GM21367 (cell line): Measurements from ENCODE around the gene FUT6.

Experiments
- ATAC-seq: cut with Tn5 transposase; IDR thresholded peaks from one replicate; pipeline ENCODE4 v1.9.1; 2021; ENCODE audit not compliant: unreplicated experiment

Gene FUT6

DNA sequence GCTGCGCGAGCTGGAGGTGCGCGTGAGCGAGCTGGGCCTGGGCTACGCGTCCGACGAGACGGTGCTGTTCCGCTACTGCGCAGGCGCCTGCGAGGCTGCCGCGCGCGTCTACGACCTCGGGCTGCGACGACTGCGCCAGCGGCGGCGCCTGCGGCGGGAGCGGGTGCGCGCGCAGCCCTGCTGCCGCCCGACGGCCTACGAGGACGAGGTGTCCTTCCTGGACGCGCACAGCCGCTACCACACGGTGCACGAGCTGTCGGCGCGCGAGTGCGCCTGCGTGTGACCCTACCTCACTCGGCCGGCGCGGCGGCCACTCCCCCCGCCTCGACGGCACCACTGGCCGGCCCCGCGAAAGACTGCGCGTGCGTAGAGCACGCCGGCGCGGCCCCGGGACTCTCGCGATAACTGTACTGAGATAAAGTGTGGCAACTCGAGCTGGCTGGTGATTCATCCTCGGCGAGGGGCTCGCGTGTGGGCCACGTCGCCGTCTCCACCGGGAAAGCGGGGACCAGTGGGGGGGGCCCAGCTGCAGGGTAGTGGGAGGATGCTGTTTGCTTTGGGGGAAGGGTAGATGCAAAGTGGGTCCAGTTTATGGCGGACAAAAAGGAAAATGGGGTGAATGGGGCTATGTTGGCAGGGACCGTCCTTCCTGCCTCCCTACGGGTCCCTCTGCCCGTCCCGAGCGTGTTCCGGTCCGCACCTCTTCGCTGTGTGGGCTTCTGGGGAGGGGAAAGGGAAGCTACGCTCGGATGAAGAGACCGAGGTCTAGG lies 11.4 kb downstream of the FUT6 start:
- ATAC-seq, result peak; percentile 60

GRCh38 chr19:5827342-5827890 lies 12.1 kb downstream of the FUT6 start:
- ATAC-seq, result no peak

- no peak for ATAC-seq
Measured at GRCh38 chr19:5826531-5827341, 12.8 kb downstream of the FUT6 start.

DNA sequence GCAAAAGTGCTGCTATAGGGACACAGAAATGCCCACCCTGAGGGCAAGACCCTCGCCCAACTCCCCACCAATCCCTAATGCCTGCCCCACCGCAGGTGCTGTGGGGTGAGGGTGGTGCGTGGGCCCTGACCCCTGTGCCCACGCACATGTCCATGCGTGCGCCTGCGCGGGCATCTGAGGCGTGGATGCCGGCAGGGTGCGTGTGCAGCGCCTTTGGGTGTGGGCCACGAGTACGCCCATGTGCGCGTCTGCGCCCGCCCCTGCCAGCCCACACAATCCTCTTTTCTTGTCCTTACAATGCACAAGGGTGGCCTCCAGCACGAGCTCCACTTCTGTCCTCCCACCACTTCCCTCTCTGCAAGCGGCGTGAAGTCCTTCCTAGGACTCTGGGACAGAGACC lies 14.3 kb downstream of the FUT6 start:
- no peak for ATAC-seq

DNA sequence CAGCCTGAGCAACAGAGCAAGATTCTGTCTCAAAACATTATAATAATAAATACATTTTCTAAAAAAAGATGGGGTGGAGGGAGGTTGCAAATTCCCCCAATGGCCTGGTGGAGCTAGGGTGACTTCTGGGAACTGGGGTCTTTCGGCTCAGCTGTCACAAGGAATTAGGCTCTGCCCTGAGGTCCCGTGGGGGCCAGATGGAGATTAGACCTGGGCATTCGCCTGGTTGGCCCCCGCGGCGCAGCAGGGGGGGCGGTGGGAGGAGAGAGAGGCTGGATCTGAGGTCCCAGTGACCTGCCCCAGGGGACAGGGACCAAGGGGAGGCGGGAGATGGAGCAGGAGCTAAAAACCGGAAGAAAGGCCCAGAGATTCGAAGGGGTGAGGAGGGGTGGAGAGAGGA lies 14.8 kb downstream of the FUT6 start:
- no peak for ATAC-seq

- no peak for ATAC-seq
Measured at GRCh38 chr19:5823579-5824281, 15.8 kb downstream of the FUT6 start.

DNA sequence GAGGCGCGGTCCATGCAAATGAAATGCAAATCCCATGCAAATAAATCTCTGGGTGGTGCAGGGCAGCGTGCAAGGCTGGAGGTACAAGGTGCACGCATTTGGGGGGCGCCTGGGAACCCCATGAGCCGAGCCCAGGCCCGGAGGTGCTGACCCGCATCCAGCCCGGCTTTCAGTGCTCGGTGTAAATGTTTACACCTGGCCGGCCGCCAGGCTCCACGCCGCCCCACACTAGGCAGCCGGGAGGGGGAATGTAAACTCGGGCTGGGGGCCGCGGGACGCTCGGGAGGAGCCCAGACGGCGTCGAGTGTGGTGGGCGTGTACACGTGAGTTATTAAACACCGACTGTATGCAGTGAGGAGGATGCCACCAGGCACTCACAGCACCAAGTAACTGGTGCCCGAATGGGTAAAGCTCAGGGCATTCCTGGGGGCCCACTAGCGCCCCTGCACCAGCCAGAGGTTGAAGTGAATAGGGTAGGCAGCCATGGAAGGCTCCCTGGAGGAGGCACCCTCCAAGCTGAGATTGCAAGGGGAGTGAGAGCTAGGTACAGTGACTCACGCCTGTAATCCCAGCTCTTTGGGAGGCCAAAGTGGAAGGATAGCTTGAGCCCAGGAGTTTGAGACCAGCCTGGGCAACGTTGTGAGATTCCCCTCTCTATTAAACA lies 17.2 kb downstream of the FUT6 start:
- no peak for ATAC-seq

GRCh38 chr19:5821521-5822180 lies 17.9 kb downstream of the FUT6 start:
- no peak for ATAC-seq

DNA sequence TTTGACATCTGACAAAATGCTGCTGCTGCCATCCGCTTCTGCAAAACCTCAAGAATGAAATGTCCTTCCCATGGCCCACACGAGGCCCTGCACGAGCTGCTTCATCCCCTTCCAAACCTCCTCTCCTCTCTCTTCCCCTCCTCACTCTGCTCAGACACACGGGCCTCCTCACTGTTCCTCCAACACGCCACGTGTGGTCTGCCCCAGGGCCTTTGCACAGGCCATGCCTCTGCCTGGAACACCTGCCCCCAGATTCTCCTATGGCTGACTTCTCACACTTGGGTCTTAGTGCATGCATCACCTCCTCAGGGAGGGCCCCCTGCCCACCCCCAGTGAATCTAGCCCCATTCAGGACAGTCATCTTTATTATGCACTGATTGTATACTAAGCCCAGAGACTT lies 18.7 kb downstream of the FUT6 start:
- no peak for ATAC-seq

GRCh38 chr19:5818594-5818993 lies 20.9 kb downstream of the FUT6 start:
- no peak for ATAC-seq

DNA sequence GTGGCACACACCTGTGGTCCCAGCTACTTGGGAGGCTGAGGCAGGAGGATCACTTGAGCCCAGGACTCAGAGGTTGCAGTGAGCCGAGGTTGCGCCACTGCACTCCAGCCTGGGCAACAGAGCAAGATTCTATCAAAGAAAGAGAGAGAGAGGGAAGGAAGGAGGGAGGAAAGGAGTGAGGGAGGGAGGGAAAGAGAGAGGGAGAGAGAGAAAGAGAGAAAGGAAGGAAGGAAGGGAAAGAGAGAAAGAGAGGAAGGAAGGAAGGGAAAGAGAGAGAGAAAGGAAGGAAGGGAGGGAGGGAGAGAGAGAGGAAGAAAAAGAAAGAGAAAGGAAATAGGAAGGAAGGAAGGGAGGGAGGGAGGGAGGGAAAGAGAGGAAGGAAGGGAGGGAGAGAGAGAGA lies 22.3 kb downstream of the FUT6 start:
- no peak for ATAC-seq

DNA sequence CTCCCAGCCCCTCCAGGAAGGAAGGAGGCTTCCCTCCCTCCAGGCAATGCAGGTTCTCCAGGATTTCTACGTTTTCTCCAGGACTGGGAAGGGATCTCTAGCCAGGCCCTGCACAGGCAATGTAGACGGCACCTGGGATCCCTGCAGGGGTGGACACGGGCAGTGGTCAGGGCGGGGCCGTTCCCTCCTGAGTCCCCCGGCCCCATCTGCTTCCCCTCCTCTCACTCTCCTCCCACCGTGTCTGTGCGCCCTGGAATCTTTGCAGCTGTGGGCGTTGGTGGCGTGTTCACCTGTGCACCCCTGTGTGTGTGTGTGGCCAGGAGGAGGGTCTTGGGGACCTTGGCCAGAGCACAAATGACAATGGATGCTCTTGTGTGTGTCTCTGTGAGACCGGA lies 24.7 kb downstream of the FUT6 start:
- ATAC-seq, result no peak

DNA sequence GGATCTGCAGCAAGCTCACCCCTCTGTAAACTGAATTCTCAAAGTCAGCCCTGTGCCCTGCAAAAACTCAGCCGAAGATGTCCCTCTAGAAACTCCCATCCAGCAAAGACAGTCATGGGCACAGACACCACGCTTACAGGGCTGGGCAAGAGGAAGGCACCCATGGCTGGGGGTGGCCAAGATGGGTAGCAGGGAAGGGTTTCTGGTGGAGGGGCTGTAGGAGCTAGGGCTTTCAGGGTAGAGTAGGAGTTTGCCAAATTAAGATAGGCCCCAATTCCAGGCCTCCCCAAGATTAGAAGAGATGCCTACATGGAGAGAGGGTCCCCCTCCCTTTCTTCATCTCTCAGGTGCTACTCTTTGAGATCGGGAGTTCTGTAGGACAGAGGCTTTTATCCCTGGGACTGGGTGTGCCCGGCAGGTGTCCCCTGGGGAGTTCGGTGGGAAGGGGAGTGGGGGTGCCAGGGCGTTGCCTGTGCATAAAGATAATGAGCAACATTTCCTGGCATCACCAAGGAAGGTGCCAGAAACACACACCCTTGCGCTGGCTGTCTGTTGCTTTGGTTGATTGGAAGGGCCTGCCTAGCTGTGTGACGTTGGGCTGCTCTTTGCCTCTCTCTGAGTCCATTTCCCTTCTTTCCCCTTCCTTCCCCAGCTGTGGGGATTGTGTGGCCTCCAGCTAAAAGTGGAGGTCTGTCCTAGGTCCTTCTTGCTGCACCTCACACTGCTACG lies 25.2 kb downstream of the FUT6 start:
- no peak for ATAC-seq

GRCh38 chr19:5811117-5811516 lies 28.4 kb downstream of the FUT6 start:
- ATAC-seq, result no peak

DNA sequence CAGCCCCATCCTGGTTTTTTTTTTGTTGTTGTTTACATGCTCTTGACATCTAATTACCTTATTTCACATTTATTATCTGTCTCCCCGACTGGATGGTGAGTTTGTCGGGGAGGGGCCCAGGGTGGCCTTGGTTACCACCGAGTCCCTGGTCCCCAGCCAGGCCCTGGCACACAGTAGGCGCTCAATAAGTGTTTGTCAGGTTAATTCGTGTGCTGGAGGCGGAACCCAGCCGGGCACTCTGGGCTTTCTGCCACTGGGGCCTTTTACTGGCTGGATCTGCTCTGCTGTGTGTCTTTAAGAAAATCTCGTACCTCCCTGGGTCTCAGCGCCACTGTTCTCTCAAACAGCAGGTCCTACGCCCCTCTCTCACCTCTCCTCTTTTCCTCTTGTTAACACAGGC lies 30.0 kb downstream of the FUT6 start:
- no peak for ATAC-seq

DNA sequence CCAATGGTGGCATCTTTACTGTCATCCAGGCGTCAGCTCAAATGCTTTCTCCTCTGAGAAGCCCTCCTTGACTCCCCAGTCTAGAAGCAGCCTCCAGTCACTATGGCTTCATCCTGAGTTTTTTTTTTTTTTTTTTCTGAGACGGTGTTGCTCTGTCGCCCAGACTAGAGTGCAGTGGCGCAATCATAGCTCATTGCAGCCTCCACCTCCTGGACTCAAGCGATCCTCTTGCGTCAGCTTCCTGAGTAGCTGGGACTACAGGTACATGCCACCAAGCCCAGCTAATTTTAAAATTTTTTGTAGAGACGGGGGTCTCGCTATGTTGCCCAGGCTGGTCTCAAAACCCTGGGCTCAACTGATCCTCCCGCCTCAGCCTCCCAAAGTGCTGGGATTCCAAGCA lies 30.4 kb downstream of the FUT6 start:
- ATAC-seq, result no peak

DNA sequence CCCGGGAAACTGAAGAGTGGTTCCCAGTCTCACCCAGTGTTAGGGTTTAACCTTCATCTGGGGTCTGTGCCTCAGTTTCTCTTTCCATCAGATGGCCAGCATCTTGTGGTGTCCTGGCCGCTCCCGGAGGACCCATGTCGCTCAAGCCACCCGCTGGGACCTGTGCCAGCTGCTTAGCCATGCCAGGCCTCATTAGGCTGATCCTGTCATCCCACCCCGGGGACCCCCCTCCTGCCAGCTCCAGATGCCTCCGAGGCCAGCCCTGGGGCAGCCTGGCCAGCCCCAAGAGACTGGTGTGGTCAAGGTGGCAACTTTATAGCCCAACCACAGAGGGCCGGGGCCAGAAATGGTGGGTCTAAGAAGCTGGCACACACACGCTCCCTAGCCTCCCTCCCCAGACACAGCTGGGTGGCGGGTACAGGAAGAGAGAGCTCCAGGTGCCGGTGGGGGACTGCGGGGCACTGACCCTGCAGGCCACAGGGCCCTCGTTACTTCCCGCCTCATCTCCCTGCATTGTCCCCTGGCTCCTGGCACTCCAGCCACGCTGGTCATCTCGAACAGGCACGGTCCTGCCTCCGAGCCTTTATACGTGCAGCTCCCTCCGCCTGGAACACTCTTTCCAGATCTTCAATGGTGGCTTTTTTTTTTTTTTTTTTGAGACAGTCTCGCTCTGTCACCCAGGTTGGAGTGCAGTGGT lies 31.2 kb downstream of the FUT6 start:
- no peak for ATAC-seq

- no peak for ATAC-seq
Measured at GRCh38 chr19:5806905-5807304, 32.6 kb downstream of the FUT6 start.

- no peak for ATAC-seq
Measured at GRCh38 chr19:5806133-5806489, 33.4 kb downstream of the FUT6 start.
